Kidney (tissue), 22 donors: ENCODE results near the gene SPATA31D1. TPM values are rescaled to one million over a fixed set of nuclear protein-coding genes. Genes with fewer than 3 reads are reported as not detected.
"Not testable (repeated sequence)": the region's sequence is repeated elsewhere in the genome, so short reads cannot be mapped to it uniquely, and the experiment has no call there.

ENCODE experiments used
- DNase-seq, 5 donors: peaks; one replicate each; pipeline ENCODE4 v3.0.0-alpha.2; 2013 to 2020
- FAIRE-seq: peaks from 2 replicates; lab custom pipeline; 2012; peaks lifted over from hg19 to GRCh38; lab: Jason Lieb, UNC
- H3K27ac ChIP-seq, 2 donors: one replicate each; pipeline ENCODE4 v1.7.0; 2013; ENCODE audit warnings: low read depth in 2 of 2, low read length in 2 of 2, inconsistent platforms in 1 of 2
- H3K27me3 ChIP-seq: one replicate; pipeline ENCODE4 v1.7.1; 2013; ENCODE audit warnings: low read length, inconsistent platforms; ENCODE audit not compliant: control insufficient read depth, insufficient read depth
- H3K36me3 ChIP-seq, 3 donors: one replicate each; pipeline versions ENCODE4 v1.7.0 to v1.7.1; 2013; ENCODE audit warnings: low read length in 3 of 3, control low read depth in 1 of 3, inconsistent platforms in 1 of 3; ENCODE audit not compliant: insufficient read depth in 3 of 3, control insufficient read depth in 2 of 3
- H3K4me1 ChIP-seq, 3 donors: one replicate each; pipeline versions ENCODE4 v1.7.0 to v1.7.1; 2013; ENCODE audit warnings: low read length in 3 of 3, inconsistent platforms in 1 of 3, low read depth in 1 of 3; ENCODE audit not compliant: control insufficient read depth in 2 of 3, insufficient read depth in 2 of 3
- H3K4me3 ChIP-seq, 3 donors: one replicate each; pipeline versions ENCODE4 v1.7.0 to v1.8.1; 2013; ENCODE audit warnings: low read length in 3 of 3, control low read depth in 1 of 3, inconsistent platforms in 1 of 3
- H3K9ac ChIP-seq, 3 donors: one replicate each; pipeline versions ENCODE4 v1.7.0 to v1.7.1; 2013; ENCODE audit warnings: low read length in 3 of 3, control low read depth in 1 of 3, inconsistent platforms in 1 of 3
- H3K9me3 ChIP-seq, 3 donors: one replicate each; pipeline versions ENCODE4 v1.7.0 to v1.7.1; 2013; ENCODE audit warnings: low read length in 3 of 3, control low read depth in 1 of 3, inconsistent platforms in 1 of 3; ENCODE audit not compliant: control insufficient read depth in 2 of 3, insufficient read depth in 1 of 3
- CTCF ChIP-seq: IDR thresholded peaks from 3 replicates; pipeline ENCODE4 v1.5.1; 2012; ENCODE audit warnings: mild to moderate bottlenecking, moderate library complexity, borderline replicate concordance; ENCODE audit not compliant: insufficient read depth; ENCODE audit errors: extremely low read depth
- intact Hi-C: fragments of 100-400 bp; cut with DNase I; formaldehyde crosslinking; loops from one replicate; pipeline ENCODE4 v1.11.1; 2022
- long read RNA-seq, 10 donors: library from polyadenylated mRNA in 1 of 10; unstranded in 1 of 10; transcript quantifications; one replicate each; pipeline ENCODE4 v2.0.0 and lab custom pipeline, GENCODE V29; 2021 to 2026
- polyA plus RNA-seq: library from polyadenylated mRNA; stranded (reverse); fragments of 350-450 nt; fragmentation: Illumina TruSeq; extraction: RNeasy Lipid Tissue Mini Kit (QIAGEN cat#74804); gene quantifications from one replicate; pipeline ENCODE4 v1.2.3, GENCODE V29; 2014; ENCODE audit warnings: low read depth, low replicate concordance; ENCODE audit not compliant: insufficient read depth
- total RNA-seq: library from RNA; stranded (reverse); fragmentation: NEBNext Ultra II Directional; extraction: Animal tissue kit (Norgen Biotek cat#: 25700); gene quantifications from one replicate; pipeline ENCODE4 v1.2.1, GENCODE V29; 2021
- donor health status: control.
- donor health status: control.
- donor health status: control.
- donor health status: control.
- donor health status: control.
- donor health status: DM: yes; HTN: yes; CAD: no.
- donor health status: Normal renal cell carcinoma (clear cell type).

Gene SPATA31D1
- not detected for total RNA-seq
- polyA plus RNA-seq, result not detected
- long read RNA-seq, donor 1, result 0 reads
- long read RNA-seq, donor 2, result 0 reads
- long read RNA-seq, donor 3, result 0 reads
- long read RNA-seq, donor 4, result 0 reads
- long read RNA-seq, donor 5, result 0 reads
- long read RNA-seq, donor 6, result 0 reads
- long read RNA-seq, donor 7, result 0 reads
- long read RNA-seq, donor 8, result 0 reads
- long read RNA-seq, donor 9, result 0 reads
- long read RNA-seq, donor 10, result 0 reads

GRCh38 chr9:81988472-81988871 lies at the start of gene SPATA31D1:
TSS of gene SPATA31D1 (plus strand) at chr9:81988772. CDS start at chr9:81988819, 47 bp downstream.
- intact Hi-C loops, H3K9me3 ChIP-seq, H3K27me3 ChIP-seq, H3K9ac ChIP-seq, FAIRE-seq, H3K27ac ChIP-seq, H3K4me3 ChIP-seq, DNase-seq, H3K4me1 ChIP-seq, H3K36me3 ChIP-seq: not testable (repeated sequence)

GRCh38 chr9:81943393-81943792 lies 45.2 kb upstream of the SPATA31D1 start, which contains the start of gene SPATA31D3:
TSS of gene SPATA31D3 (plus strand) at chr9:81943500. CDS start at chr9:81943586, 86 bp downstream.
- DNase-seq, H3K27ac ChIP-seq, H3K9ac ChIP-seq, H3K4me3 ChIP-seq, H3K4me1 ChIP-seq, FAIRE-seq, H3K9me3 ChIP-seq, H3K27me3 ChIP-seq, H3K36me3 ChIP-seq, intact Hi-C loops: not testable (repeated sequence)

GRCh38 chr9:81948650-81949049 lies 39.9 kb upstream of the SPATA31D1 start:
- intact Hi-C loops, H3K27me3 ChIP-seq, FAIRE-seq, H3K36me3 ChIP-seq, H3K4me3 ChIP-seq, H3K27ac ChIP-seq, DNase-seq, H3K4me1 ChIP-seq, H3K9ac ChIP-seq, H3K9me3 ChIP-seq: not testable (repeated sequence)

- no peaks in the 10 kb centered on the region for H3K4me1 ChIP-seq
- no peak for FAIRE-seq
- H3K9ac ChIP-seq, result no peak overlapping the region
- no peaks in the 10 kb centered on the region for H3K27me3 ChIP-seq
- no peak overlapping the region for H3K4me3 ChIP-seq
- DNase-seq, result no peak
- intact Hi-C loops, result no loop called here
- no peak overlapping the region for H3K27ac ChIP-seq
- no peaks in the 10 kb centered on the region for H3K36me3 ChIP-seq
- peaks cover 0 to 6% (median 0%) of the 10 kb centered on the region in 3 donors for H3K9me3 ChIP-seq
- no peak for TF ChIP-seq CTCF
These were observed 35.5 kb upstream of the SPATA31D1 start for GRCh38 chr9:81953096-81953495.

- FAIRE-seq (no peak), DNase-seq (no peak)
- Histone ChIP-seq H3K9me3 (peaks cover 0 to 6% (median 0%) of the 10 kb centered on the region in 3 donors), H3K4me3 (no peak overlapping the region), H3K9ac (no peak overlapping the region), H3K27ac (no peak overlapping the region), H3K27me3 (no peaks in the 10 kb centered on the region), H3K36me3 (no peaks in the 10 kb centered on the region), H3K4me1 (no peaks in the 10 kb centered on the region)
- TF ChIP-seq CTCF, result no peak
- intact Hi-C loops, result no loop called here
These were observed 32.9 kb upstream of the SPATA31D1 start for GRCh38 chr9:81955625-81956024.
